Upper lobe of right lung (tissue), 1 donor: ENCODE measurements around the gene ZNF438. TPM values are rescaled to one million over a fixed set of nuclear protein-coding genes. Genes with fewer than 3 reads are reported as not detected.
A peak's percentile ranks its signal among the peaks of the same experiment; 100 is the strongest.

Experiments
- ATAC-seq: fragments of 200-7000 bp; cut with Tn5 transposase; one replicate; pipeline ENCODE4 v1.9.1; 2020; ENCODE audit warnings: mild to moderate bottlenecking, moderate library complexity
- DNase-seq: peaks from one replicate; pipeline ENCODE4 v3.0.0-alpha.2; 2020
- H3K27ac ChIP-seq: fragments of 200-600 bp; one replicate; pipeline ENCODE4 v1.8.0; 2022
- H3K27me3 ChIP-seq: fragments of 200-600 bp; one replicate; pipeline ENCODE4 v1.8.0; 2022; ENCODE audit warnings: mild to moderate bottlenecking
- H3K36me3 ChIP-seq: fragments of 200-600 bp; one replicate; pipeline ENCODE4 v1.8.0; 2022
- H3K4me1 ChIP-seq: fragments of 200-600 bp; one replicate; pipeline ENCODE4 v1.8.0; 2022
- H3K4me3 ChIP-seq: fragments of 200-600 bp; one replicate; pipeline ENCODE4 v1.8.0; 2022; ENCODE audit warnings: mild to moderate bottlenecking
- H3K9me3 ChIP-seq: fragments of 200-600 bp; one replicate; pipeline ENCODE4 v1.8.0; 2022
- CTCF ChIP-seq: fragments of 200-600 bp; IDR thresholded peaks from one replicate; pipeline ENCODE4 v1.8.0; 2022; ENCODE audit warnings: antibody characterized with exemption
- intact Hi-C: fragments of 100-400 bp; cut with DNase I; formaldehyde crosslinking; loops from one replicate; pipeline ENCODE4 v1.11.0; 2022
- total RNA-seq: library from RNA; stranded (reverse); fragmentation: NEBNext Ultra II Directional; extraction: Animal tissue kit (Norgen Biotek cat#: 25700); gene quantifications from one replicate; pipeline ENCODE4 v1.2.1, GENCODE V29; 2021
- donor health status: DM: no; HTN: yes; CAD: no; lungs with severe emphysema.

ZNF438 gene
- total RNA-seq, 1 donor from 2014 or later = 14.4 TPM

GRCh38 chr10:31000071-31000782 lies 31.4 kb downstream of the ZNF438 start:
- no peak for DNase-seq
- Histone ChIP-seq H3K27me3 (no peaks in the 10 kb centered on the region), H3K9me3 (no peaks in the 10 kb centered on the region), H3K4me1 (peaks cover 17% of the 10 kb centered on the region), H3K4me3 (no peak overlapping the region), H3K27ac (no peak overlapping the region), H3K36me3 (no peaks in the 10 kb centered on the region)
- intact Hi-C loops = no loop called here
- TF ChIP-seq CTCF = no peak
- ATAC-seq = no peak

- peak overlapping the region; percentile 67 for H3K27ac ChIP-seq
- ATAC-seq (peak; percentile 94), DNase-seq (no peak)
- peak overlapping the region; percentile 34 for H3K4me3 ChIP-seq
- no peaks in the 10 kb centered on the region for H3K27me3 ChIP-seq
- no peaks in the 10 kb centered on the region for H3K36me3 ChIP-seq
- TF ChIP-seq CTCF = no peak
- intact Hi-C loops = no loop called here
- H3K9me3 ChIP-seq = no peaks in the 10 kb centered on the region
- peaks cover 10% of the 10 kb centered on the region for H3K4me1 ChIP-seq
These were observed 32.5 kb downstream of the ZNF438 start for GRCh38 chr10:30999070-30999712.

DNA sequence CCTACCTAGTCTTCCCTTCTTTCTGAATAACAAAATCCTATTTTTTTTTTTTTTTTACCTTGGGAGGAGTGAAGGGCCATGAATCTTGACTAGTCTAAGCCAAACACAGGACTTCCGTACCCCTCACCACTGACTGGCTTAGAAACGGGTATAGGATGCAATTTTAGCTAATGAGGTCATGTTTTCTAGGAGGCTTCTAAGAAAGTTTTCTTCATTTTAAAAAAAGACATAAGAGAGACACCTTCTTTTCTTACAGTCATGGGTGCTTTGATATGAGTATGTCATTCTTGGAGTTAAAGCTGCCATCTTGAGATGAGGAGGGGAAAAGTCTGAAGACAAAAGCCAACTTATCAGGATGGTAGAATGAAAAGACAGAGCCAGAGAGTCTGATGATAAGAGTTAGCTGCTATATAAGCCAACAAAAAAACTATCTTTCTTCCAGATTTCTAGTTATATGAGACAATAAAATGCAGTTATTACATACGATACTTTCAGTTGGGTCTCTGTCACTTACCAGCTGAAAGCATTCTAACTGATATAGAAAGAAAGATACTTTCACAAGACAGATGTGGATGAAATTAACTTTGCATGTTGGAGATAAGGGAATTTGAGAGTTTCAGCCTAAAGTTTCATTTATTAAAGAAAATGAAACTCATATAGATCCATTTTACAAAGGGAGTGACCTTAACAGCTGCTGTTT lies 34.0 kb downstream of the ZNF438 start:
- Histone ChIP-seq H3K36me3 (no peaks in the 10 kb centered on the region), H3K4me3 (peak overlapping the region; percentile 34), H3K9me3 (no peaks in the 10 kb centered on the region), H3K27ac (peak overlapping the region; percentile 32), H3K4me1 (peaks cover 7% of the 10 kb centered on the region), H3K27me3 (no peaks in the 10 kb centered on the region)
- ATAC-seq (no peak), DNase-seq (no peak)
- TF ChIP-seq CTCF = no peak
- intact Hi-C loops = no loop called here

DNA sequence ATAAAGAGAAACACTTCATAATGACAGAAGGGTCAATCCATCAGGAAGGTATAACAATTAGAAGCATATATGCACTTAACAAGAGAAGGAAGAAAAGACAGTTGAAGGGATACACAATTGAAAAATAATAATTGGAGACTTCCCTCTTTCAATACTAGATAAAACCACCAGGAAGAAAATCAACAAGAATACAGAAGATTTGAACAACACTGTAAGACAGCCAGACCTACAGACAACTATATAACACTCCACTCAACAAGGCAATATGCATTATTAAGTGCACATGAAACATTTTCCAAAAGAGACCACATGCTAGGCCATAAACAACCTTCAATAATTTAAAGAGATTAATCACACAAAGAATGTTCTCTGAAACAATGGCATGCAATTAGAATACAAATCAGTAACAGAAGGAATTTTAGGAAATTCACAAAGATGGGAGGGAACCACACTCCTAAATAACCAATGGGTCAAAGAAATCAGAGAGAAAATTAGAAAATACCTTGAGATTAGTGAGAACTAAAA lies 35.1 kb downstream of the ZNF438 start:
- Histone ChIP-seq H3K4me1 (peaks cover 14% of the 10 kb centered on the region), H3K4me3 (peak overlapping the region; percentile 34), H3K27ac (peak overlapping the region; percentile 9), H3K36me3 (no peaks in the 10 kb centered on the region), H3K9me3 (no peaks in the 10 kb centered on the region), H3K27me3 (no peaks in the 10 kb centered on the region)
- TF ChIP-seq CTCF = no peak
- intact Hi-C loops = no loop called here
- DNase-seq = no peak
- no peak for ATAC-seq

DNA sequence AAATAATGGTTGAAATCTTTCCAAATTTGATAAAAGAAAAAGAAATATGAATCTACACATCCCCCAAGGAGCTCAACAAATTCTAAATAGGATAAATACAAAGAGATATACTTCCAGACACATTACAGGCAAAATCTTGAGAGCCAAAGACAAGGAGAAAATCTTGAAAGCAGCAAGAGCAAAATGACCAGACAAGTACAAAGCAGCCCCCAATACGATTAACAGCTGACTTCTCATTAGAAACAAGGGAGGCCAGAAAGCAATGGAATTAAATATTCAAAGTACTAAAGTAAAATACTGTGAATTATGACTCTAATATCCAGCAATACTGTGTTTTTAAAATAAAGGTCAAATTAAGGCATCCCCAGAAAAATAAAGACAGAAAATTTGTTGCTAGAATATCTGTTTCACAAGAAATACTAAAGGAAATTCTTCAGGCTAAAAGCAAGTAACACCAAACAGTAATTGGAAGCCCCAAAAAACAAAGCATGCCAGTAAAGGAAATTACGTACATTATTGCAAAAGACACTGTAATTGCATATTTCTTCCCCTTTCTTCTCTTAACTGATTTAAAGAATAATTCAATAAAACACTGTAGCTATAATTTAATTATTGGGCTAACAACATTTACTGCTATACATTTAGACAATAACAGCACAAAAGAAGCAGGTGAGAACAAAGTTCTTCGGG lies 36.4 kb downstream of the ZNF438 start:
- ATAC-seq (no peak), DNase-seq (no peak)
- no peaks in the 10 kb centered on the region for H3K9me3 ChIP-seq
- H3K36me3 ChIP-seq = no peaks in the 10 kb centered on the region
- no peaks in the 10 kb centered on the region for H3K27me3 ChIP-seq
- no peak for TF ChIP-seq CTCF
- peaks cover 21% of the 10 kb centered on the region for H3K4me1 ChIP-seq
- H3K4me3 ChIP-seq = no peak overlapping the region
- intact Hi-C loops = no loop called here
- H3K27ac ChIP-seq = no peak overlapping the region
